Activated CD8-positive, alpha-beta memory T cell treated with anti-CD3 and anti-CD28 coated beads for 1 hour (primary cell): Measurements from ENCODE around the gene FAM236D.
"Not testable (repeated sequence)": the region's sequence is repeated elsewhere in the genome, so short reads cannot be mapped to it uniquely, and the experiment has no call there.

Experiments
- DNase-seq, 2 donors: peaks; one replicate each; pipeline ENCODE4 v3.0.0-alpha.2; 2020; ENCODE audit warnings: low read depth in 1 of 2; ENCODE audit errors: extremely low read depth in 1 of 2

Gene FAM236D

DNA sequence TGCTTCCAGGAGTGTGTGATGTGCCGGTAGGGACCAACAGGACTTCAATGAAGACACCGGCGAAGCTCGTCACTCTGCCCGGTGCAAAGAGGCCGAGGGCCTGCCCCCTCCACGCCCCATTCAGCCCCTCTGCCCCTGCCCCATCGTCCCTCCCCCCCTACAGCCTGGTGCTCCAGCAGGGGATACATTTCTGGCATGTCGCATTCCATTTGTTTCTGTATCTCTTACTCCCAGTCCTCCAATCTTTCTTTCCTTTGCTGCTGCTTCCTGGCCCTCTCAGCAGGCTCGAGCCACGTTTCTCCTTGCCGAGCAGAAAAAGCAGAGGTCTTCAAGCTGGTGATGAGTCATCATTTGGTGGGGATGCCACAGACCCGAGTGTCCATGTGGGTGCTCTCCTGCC, at the start of gene FAM236D:
Gene FAM236D, minus strand, starts transcription at position 101 of the 400 bp plus-strand sequence. Its CDS starts 100 bp downstream, at position 1.
- DNase-seq, result not testable (repeated sequence)

DNA sequence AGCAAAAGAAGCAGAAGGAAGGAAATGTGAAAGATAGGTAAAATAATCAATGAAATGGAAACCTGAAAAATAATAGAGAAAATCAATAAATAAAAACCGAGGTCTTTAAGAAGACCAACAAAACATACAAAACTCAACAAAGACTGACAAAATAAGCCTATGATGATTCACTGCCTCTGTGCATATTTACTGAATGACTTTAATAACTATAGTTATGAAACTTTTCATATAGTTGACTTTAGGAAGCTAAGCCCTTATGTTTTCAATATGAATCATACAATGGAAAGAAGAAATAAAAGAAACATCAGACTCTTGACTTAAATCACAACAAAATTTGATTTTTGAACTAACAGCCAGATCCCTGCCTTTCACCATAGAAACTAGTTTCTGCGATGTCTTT, 29.5 kb upstream of the FAM236D start:
- not testable (repeated sequence) for DNase-seq

DNA sequence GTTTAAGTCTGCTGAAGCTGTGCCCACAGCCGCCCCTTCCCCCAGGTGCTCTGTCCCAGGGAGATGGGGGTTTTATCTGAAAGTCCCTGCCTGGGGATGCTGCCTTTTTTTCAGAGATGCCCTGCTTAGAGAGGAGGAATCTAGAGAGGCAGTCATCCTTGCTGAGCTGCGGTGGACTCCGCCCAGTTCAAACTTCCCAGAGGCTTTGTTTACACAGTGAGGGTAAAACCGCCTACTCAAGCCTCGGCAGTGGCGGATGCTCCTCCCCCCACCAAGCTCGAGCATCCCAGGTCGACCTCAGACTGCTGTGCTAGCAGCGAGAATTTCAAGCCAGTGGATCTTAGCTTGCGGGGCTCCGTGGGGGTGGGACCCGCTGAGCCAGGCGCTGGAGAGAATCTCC, 22.7 kb upstream of the FAM236D start:
- not testable (repeated sequence) for DNase-seq

DNA sequence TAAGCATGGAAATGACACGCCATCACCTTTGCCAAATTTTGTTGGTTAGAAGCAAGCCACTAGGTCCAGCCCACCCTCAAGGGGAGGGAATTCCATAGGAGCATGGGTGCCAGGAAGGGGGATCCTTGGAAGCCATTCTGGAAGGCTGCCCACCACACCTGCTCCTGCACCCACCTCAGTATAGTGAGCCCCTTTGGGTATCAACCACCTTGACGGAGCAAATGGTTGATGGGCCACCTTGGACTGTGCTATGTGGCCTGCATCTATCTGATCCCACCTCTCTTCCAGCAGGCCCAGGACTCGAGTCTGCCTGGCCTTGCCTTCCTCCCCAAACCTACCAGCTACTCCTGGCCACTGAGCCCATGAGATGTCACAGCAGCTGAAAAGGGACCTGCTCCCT, 17.6 kb downstream of the FAM236D start:
- DNase-seq, result not testable (repeated sequence)

DNA sequence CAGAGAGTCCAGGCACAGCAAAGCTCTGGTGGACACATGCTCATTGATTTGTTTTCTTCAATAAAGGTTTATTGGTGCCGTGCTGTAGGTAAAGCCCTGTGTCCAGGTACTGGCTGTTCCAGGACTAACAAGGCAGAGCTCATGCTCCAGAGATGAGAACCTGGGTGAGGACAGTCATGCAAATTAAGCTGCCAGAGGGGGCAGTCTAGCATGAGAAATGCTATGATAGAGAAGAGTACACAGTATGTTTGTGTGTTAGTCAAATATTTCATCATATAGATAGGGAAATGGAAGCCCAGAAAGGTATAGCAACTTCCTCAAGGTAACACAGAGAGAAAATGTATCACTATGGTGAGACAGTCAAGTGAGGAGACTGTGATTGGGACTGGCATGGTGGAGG, 19.9 kb downstream of the FAM236D start:
- not testable (repeated sequence) for DNase-seq

DNA sequence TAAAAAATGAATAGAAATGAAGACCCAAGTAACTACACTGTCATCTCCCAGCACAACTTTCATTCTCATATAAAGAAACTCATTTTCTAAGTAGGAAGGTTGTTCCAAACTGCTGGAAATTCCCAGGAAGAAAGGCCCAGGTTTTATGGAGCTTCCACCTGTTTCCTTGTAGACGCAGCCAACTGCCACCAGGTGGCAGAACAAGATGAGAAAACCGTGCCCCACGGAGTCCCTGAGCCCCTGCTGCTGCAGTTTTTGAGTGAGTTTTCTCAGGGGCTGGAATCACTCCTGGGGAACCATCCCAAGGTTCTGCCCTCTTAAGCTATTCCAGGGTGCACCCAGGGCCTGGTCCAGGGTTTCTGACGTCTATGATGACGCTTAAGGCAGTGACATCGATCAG, 24.0 kb downstream of the FAM236D start:
- not testable (repeated sequence) for DNase-seq

DNA sequence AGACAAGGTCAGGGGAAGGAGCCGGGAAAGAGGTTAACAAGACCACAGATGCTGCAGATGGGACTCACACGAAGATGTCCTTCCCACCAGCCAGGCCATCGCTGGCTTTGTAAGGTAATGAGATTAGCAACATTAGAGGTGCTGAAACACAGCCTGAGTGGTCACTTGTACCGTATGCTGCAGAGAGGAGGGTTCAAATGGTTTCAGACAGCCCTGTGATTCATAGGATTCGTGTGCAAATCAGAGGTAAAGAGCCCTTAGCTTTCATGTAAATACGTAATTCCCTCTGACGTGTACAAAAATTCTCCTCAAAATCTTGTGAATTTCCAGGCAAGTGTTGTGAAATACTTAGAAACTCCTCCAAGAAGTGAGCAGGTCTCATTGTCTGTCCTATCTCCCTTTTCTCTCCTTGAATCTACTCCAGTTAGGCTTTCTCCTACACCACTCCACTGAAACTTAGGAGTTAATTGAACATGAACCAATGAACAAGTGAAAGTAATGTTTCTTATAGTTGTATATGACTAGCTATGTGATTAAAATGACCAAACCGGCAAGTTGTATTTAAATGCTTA, 24.6 kb downstream of the FAM236D start:
- not testable (repeated sequence) for DNase-seq

DNA sequence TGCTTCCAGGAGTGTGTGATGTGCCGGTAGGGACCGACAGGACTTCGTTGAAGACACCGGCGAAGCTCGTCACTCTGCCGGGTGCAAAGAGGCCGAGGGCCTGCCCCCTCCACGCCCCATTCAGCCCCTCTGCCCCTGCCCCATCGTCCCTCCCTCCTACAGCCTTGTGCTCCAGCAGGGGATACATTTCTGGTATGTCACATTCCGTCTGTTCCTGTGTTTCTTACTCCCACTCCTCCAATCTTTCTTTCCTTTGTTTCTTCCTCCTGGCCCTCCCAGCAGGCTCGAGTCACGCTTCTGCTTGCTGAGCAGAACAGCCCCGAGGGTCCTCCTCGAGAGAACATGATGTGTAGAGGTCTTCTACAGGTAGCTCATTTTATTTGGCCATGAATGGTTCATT, 25.4 kb downstream of the FAM236D start, which contains the start of gene FAM236B:
Gene FAM236B, minus strand, starts transcription at position 101 of the 400 bp plus-strand sequence. Its CDS starts 100 bp downstream, at position 1.
- DNase-seq, result not testable (repeated sequence)

DNA sequence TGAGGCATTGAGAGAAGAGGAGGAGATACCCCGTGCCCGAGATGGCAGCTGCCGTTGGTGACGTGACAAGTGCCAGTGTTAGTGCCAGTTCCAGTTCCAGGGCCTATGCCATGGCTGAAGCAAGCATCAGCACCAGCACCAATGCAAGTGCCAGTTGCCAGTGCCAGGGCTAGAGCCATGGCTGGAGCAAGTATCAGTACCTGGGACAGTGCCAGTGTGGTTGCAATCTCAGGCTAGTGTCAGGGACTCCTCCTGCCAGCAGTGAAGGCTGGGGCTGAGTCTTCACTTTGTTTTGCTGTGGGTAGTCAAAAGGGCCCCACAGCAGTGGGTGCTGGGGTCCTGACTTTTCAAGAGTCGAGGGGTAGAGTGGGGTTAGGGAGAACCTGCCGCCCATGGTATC, 29.9 kb downstream of the FAM236D start:
- not testable (repeated sequence) for DNase-seq

DNA sequence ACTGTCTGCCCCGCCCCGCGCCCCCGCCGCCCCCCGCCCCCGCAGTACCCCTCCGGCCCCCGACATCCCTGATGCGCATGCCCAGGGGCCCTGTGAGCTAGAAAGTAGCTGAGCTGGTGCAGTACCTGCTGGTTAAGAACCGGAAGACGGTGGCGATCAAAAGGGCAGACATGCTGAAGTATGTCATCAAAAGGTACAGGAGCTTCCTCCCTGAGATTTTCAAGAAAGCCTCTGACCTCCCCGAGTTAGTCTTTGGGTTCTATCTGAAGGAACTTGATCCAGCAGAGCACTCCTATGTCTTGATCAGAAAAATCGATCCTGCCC, 30.6 kb downstream of the FAM236D start:
- DNase-seq, result not testable (repeated sequence)

DNA sequence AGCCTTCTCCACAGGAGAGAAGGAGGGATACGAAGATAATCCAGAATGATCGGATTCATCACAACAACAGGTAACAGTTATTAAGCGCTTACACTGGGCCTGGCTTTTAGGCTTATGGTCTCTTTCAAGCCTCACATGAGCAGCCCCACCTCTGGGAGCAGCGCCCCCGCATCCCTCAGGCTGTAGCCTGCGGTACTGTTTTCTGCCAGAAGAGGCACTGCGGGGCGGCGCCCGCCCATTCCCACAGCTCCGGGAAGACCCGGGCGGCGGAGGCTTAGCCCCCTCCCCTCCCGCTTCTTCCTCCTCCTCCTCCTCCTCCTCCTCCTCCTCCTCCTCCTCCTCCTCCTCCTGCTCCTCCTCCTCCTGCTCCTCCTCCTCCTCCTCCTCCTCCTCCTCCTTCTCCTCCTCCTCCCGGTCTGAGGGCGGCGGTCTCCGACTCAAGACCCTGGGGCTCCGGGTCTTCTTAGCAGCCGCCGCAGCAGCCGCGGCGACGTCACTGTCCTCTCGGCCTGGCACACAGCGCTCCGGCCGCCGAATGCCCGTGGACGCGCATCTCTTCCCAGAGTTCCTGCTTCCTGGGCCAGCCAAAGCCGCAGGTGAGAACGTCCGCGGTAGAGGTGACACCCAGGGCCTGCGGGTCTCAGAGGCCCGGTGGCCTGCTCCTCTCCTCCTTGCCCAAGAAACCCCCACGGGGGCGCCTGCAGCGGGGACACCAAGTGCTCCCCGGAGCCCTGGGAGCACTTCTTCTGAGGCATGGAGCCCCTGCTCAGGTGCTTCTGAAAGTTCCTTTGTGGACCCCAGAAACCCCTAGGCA, 31.1 kb downstream of the FAM236D start, which contains the start of gene DMRTC1B:
Gene DMRTC1B, plus strand, starts transcription at position 238 of the 814 bp plus-strand sequence. CDS start 68,246 bp downstream, outside the sequence.
- not testable (repeated sequence) for DNase-seq

DNA sequence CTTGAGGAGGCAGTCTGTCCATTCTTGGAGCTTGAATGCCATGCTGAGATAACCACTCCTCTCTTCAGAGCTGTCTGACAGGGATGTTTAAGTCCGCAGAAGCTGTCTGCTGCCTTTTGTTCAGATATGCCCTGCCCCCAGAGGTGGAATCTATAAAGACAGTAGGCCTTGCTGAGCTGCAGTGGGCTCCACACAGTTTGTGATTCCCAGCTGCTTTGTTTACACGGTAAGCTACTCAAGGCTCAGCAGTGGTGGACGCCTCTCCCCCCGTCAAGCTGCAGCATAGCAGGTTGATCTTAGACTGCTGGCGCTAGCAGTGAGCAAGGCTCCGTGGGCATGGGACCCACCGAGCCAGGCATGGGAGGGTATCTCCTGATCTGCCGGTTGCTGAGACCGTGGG, 47.6 kb downstream of the FAM236D start:
- not testable (repeated sequence) for DNase-seq
